22Rv1 (cell line): ENCODE measurements around the gene MGAT5B.

Source experiments
- ZFX ChIP-seq: fragments of 450-650 bp; IDR thresholded peaks from 2 replicates; pipeline ENCODE4 v1.6.1; 2017; ENCODE audit warnings: antibody characterized with exemption, borderline replicate concordance
- TF ChIP-seq, protein P1 (sequence below): fragments of 450-650 bp; IDR thresholded peaks from 2 replicates; pipeline ENCODE4 v1.5.1; 2017; ENCODE audit warnings: mild to moderate bottlenecking

DNA sequence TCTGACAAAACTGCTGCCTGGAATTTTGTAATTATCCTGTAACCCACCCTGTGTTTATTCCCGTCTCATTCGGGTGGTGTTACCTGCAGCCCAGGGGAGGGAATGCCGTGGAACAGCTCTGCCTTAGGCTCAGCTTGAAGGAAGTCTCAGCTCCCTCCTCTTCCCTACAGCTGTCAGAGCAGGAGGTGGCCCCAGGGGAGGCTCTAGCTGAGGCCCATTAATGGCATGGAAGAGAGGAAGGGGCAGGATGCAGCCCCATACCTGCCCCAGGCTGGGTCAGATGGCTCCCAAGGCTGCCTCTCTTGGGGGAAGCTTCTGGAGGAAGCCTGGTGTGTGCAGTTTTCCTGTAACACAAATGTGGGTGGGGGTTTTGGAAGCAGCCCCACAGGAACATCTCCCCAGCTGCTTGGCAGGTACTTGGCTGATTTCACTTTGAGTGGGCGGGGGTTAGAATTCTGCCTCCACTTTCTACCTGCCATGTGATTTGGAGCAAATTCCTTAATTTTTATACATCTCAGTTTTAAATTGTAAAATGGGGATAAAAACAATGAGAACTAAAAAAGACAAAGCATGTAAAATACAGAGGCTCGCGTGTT lies 103.9 kb downstream of the MGAT5B start:
- TF ChIP-seq, protein P1, sequence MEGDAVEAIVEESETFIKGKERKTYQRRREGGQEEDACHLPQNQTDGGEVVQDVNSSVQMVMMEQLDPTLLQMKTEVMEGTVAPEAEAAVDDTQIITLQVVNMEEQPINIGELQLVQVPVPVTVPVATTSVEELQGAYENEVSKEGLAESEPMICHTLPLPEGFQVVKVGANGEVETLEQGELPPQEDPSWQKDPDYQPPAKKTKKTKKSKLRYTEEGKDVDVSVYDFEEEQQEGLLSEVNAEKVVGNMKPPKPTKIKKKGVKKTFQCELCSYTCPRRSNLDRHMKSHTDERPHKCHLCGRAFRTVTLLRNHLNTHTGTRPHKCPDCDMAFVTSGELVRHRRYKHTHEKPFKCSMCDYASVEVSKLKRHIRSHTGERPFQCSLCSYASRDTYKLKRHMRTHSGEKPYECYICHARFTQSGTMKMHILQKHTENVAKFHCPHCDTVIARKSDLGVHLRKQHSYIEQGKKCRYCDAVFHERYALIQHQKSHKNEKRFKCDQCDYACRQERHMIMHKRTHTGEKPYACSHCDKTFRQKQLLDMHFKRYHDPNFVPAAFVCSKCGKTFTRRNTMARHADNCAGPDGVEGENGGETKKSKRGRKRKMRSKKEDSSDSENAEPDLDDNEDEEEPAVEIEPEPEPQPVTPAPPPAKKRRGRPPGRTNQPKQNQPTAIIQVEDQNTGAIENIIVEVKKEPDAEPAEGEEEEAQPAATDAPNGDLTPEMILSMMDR: no peak
- TF ChIP-seq ZFX: no peak
